Stimulated activated CD4-positive, alpha-beta T cell treated with anti-CD3 and anti-CD28 coated beads, Interleukin-1b, Interleukin-23, amount 100 ng/mL, for 4 hours (primary cell): ENCODE measurements around the gene NIT1.

ENCODE experiments used
- DNase-seq, 2 donors: peaks; one replicate each; pipeline ENCODE4 v3.0.0-alpha.2; 2020; ENCODE audit warnings: low read depth in 2 of 2

Gene NIT1, protein sequence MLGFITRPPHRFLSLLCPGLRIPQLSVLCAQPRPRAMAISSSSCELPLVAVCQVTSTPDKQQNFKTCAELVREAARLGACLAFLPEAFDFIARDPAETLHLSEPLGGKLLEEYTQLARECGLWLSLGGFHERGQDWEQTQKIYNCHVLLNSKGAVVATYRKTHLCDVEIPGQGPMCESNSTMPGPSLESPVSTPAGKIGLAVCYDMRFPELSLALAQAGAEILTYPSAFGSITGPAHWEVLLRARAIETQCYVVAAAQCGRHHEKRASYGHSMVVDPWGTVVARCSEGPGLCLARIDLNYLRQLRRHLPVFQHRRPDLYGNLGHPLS

DNA sequence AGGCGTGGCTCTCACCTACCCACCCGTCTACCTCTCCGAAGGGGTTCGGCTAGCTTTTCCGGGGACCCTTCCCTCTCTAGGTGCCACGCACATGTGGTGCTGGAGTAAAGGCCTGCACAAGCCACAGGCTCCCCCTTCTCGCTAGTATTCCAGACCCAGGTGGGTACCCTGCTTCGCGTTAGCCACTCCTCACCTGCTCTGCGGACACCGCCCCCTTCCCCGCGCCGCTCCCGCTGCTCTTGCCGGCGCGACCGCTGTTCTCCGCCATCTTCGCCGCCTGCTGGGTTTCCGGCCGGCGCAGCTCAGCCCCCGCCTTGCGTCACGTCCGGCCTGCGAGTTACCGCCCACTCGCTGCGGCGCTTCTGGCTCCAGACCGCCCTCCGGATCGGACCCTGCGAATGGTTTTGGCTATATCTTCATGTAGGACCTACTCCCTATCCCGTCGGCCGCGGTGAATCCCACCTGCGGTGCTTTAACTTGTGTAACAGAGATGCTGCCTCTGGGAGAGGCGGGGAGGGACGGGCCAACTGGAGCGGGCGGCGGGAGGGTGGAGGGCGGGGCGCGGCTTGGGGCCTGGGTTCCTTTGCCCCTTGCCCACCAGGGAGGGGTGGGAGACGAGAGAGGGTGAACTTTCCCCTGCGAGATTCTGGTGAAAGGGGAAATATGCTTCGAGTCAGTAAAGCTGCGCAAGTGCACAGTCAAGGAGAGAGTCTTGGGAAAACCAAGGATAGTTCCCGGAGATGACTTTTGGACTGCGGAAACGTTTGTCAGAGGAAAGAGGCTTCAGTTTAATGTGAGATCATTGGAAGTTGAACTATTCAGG is at the start of gene NIT1, which contains the start of gene PFDN2:
Gene NIT1 (plus strand): TSS at position 347 of the 823 bp plus-strand sequence. CDS start 72 bp downstream, at position 419.
Gene PFDN2 (minus strand): TSS at position 279 of the 823 bp plus-strand sequence. CDS start 11 bp downstream, at position 268.
- DNase-seq = peak; percentile 72 to 80

DNA sequence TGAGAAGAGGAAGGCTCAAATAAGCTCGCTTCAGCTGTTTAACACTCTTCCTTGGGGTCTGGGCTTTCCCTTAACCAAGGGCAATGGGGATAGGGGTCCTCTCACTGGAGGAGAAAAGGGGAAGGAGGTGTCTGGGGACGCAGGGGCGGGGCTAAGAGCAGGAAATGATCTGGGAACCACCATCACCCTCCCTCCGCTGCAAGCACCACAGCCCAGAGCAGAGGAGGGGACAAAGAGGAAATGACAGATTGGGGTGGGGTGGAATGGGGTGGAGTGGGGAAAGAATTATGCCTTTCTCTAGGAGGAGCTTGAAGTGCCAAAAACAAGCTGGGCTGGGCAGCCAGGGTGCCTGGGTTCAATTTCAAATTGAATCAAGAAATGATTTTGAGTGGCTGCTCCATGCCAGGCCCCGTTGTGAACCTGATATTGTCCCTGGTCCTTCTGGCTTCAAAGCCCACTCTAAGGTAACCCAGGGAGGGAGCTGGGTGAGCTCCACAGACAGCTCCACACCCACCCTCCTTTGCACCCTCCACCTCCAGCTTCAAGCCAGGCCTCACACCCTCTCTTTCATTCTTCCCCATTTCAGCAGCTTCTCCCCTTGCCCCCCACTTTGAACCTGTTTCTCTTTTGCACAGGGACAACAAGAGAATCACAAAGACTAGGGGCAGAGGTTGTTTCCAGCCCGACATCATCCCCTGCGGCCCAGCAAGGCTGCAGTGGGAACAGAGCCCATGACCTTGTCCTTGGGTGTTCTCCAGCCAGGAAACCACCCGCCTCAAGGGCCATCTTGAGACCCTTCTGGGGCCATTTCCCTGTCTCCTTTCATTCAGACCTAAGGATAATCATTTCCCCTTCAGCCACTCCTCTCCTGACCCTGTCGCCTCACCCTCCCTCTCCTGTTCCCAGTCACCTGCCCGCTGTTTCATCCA is 49.3 kb upstream of the NIT1 start:
- DNase-seq = peak; percentile 60 to 61

DNA sequence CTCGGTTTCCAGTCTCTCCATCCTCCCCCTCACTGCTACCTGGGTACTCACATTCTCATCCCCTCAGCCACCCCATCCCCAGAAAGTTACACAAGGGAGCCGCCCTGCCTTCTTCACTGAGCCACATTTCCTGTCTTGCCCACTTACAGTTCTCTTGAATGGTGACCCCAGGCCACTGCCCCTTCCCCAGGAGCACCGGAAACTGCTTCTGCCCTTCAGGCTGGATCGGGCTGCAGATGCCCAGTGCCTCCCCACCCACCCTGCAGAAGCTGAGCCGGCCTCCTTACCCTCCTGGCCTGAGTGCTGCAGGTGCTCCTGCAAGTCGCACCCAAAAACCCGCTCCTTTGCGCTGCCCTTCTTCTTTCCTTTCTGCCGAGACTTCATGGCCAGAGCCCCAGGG is 48.7 kb upstream of the NIT1 start:
- DNase-seq = peak in 1 of 2 donors; percentile 11

DNA sequence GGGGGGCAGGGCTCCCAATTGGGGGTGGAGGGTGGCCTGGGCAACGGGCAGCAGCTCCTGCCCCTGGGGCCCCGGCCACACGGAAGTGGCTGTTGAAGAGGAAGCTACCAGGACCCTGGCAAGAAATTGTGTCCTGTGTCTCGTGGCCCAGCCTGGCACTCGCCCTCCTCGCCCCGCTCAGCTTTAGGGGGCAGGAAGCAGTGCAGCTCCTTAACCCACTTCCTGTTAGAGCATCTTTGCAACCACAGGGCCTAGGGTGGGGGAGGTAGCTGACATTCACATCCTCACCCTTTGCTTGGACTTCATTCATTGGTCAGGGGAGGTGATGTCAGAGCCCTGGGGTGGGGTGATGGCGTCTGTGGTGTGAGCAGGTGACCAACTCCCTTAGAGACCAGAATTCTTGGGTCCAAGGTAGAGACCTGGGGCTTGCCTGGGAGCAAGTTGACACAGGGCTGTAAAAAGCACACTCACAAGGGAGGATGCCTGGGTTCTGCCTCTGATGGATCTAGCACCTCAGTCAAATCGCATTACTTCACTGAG is 48.1 kb upstream of the NIT1 start, which contains the start of gene ARHGAP30:
Gene ARHGAP30 (minus strand): TSS at position 161 of the 540 bp plus-strand sequence. CDS start 267 bp downstream, outside the sequence.
- peak; percentile 50 to 58 for DNase-seq

DNA sequence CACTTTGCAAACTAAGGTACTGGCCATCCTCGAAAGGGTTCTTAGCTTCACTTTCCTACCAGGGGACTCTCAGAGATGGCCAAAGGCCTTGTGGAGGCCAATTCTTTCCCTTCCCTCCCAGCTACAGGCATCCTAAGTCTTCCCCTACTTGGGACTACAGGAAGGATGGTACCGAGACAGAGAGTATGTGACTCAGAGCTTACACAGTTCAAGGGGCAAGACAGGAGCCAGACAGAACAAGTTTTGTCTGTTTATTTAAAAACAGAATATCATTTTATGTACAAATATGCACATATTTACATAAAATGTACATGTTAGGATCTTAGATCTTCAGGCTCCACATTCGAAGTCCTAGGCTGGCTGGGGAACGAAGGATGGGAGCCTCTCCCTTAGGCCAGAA is 47.1 kb upstream of the NIT1 start:
- no peak for DNase-seq

DNA sequence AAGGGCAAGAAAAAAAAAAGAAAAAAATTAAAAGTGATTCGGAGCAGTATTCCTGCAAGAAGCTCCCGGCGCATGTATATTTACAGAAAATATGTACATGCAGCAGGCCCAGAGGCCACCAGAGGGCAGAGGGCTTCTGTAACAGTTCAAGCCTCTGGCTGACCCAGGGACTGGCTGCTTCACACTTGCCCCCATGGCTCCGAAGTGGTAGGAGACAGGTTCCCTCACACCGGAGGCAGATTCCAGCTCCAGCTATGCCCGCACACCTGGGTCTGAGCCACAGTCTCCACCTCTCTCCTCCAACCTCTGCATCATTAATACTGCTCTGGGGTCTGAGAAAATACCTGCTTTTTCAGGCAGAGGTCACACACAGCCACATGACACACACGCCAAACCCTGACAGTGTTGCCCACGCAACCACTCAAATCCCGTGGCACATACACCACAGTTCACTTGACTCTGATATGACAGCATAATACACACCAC is 46.0 kb upstream of the NIT1 start:
- DNase-seq = peak in 1 of 2 donors; percentile 21

DNA sequence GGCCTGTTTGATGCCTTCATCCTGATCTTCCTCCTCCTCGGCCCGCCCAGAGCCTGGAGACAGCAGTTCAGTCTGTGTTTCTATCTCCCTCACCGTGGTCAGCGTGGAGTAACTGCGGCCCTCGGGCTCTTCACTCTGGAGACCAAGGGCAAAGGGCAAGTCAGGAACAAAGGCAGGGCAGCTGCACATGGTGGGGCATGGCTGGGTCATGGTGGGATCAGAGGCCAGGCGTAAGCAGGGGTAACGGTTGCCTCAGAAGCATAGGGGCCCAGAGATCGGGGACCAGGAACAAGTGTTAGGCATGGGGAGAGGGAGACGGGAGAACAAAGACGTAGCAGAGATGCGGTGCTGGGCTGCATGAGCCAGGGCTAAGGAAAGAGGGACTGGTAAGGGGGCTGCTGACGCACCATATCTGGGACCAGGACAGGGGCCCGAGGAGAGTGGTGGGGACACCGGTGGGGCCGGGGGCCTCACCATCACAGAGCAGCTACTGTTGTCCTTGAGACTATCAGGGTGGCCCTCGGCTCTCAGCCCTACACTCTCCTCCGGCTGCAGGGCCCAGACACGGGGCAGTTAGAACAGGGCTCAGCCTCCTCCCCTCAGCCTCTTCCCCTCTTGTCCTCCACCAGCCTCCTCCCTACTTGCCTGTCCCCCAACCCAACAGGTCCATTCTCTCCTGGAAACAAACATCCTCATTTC is 45.0 kb upstream of the NIT1 start:
- DNase-seq = no peak

DNA sequence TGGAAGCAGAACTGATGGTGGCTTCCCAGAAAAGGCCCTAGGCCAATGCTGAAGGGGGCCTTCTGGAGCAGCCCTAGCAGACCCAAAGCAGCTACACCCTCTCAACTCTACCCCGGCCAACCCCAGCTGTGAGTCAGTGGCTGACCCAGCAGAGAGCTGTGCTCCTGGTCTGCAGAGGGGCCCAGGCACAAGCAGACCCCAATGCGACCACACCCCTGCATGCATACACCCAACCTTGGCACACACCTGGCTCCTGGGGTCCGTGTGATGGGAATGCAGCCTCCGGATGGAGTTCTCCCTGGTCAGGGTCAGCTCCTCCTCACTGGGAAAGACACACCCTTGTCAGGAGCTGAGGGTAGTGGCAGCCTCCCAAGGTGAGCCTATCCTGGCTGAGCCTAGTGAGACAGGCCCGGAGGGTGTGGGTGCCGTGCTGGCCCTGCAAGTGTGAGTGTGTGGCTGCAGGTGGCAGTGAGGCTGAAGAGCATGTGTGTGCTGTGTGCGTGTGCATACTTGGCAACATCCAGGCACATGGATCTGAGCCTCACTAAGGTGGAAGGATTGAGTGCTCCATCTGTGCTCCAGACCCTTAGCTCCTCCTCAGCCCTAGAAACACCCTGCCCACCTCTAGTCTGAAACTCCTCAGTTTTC is 44.3 kb upstream of the NIT1 start:
- DNase-seq = no peak

DNA sequence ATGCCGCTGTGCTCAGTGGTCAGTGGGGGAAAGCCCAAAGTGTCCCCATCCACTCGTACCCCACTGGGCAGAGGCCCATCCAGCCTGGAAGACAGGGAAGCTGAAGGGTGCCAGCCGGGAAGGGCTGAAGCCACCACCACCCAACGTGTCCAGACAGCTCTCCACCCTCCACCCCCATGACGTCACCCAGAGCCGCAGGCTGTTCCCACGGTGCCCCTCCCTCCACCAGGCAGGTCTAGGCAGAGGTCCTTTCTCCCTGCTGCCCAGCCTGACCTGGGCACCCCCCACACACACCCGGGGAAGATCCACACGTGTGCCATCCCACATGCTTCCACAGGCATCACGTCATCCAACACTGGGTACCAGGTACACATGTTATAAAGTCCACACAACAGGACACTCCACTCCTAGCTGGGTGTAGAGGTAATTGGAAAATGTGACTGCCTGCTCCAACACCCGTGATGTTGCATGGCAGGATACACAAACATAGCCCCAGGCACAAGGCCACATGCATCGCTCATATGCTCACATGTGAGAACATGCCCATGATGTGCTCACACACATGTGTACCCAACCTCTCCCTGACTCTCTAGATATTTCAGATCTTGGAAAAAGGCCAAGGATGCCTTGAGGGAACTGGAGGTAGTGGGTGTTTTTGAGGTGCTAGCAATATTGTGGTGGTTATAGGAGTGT is 43.1 kb upstream of the NIT1 start:
- no peak for DNase-seq

DNA sequence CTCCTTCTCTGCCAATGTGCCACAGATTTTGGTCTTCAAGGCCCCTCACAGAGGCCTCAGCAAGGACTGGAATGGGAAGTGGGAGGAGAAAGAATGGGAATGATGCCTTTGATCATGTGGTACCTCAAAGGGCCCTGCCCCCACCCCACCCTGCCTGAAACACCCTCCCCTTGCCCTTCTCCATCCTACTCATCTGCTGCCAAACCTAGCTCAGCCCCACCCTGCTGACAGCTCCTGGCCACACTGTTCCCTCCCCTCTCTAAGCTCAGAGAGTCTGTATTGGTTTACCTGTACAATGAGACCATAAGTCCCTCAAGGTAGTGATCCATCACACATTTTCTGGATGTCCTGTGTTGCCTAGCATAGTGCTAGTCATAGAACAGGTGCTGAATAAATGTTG is 41.5 kb upstream of the NIT1 start:
- no peak for DNase-seq

DNA sequence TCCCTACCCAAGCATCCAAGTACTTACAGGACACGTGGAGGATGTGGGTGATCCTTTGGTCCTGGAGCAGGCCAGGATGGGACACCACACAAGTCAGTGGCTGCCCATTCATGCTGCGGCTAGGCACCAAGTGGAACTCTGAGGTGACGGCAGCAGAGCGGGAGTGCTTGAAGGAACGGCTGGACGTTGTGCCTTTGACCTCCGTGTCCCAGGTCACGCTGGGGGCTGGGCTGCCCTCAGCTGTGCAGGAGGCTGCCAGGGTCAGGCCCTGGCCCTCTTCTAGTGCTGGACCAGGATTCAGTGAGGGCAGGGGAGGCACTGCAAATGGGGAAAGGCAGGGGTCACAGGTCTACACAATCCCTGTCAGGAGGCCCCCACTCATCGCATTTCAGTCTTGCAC is 40.5 kb upstream of the NIT1 start:
- DNase-seq = no peak

DNA sequence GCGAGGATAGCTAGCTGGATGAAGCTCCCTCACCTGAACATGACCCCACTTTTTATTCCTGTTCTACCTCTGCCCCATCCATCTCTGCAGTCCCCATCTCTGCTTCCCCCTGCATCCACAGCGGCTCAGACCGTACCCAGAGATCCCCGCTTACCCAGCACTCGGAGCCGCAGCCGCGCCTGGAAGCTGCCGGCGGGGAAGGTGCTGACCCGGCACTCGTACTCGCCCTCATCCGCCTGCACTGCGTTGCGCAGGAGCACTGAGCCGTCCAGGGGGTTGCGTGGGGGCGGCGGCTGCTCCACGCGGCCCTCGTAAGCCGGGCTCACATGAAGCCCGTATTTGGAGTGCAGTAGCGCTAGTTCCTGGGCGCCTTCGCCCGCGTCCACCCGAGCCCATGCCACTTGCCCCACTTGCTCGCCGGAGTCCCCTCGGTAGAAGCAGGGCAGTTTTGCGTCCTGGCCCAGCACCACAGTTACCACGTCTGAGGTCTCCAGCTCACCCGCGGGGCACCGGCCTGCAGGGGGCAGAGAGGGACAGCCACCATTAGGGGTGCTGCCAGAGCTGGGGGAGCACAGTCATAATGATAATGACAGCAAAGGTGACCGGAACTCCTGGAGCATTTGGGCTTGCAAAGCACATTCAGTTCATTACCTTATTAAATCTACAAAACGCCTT is 38.3 kb upstream of the NIT1 start:
- DNase-seq = no peak

DNA sequence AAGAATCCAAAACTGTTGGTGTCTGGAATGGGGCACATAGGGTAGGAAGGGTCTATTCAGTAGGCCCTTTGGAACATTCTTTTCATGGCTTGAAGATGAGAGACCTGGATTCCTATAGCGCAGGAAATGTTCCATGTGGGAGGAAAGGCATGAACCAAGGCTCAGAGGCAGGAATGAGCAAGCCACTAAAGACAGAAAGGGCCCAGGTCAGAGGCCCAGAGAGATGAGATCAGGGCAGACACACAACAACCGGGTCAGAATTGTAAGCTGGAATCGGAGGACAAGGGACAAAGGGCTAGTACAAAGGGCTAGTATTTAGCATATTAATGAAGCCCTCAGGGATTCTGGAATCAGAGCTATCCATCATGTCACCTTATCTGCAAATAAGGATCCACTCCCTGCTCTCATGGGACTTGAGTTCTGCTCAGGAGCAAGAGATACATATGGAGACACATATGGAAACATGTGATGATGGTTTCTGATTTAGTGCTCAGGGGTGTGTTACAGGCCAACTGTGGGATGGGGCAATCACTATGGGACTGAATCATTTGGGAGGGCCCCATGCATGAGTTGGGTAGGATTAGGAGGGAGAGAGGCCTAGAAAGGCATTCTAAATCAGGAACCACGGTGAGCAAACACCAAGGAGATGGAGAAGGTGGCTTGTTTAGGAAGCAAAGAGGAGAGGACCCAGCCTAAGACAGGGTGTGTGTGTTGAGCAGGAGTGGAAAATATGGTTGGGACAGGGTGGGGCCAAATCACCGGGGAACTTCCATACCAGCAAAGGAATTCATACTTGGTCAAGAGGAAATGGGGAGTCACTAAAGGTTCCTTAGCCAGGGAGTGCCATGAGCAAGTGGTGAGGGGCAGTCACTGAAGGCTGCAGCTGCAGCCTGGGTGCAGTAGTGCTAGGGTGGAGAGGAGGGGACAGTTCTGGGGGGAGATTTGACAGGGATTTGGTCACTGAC is 37.2 kb upstream of the NIT1 start:
- DNase-seq = no peak

DNA sequence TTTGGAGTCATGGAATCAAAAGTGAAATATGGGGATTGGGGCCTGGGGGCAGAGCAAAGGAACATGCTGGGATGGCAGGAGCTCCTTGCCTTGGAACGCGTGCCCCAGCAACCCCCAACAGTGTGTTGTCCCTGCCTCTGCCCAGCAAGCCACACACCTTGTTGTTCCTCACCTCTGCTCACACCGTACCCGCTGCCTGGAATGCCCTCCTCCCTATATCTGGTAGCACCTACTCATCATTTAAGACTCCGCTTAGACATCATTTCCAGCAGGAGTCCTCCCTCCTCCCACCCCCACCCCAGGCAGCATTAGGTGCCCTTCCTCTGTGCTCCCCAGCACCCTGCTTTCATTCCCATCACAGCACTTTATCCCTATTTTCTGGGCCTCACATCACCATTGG is 36.4 kb upstream of the NIT1 start:
- DNase-seq = no peak

DNA sequence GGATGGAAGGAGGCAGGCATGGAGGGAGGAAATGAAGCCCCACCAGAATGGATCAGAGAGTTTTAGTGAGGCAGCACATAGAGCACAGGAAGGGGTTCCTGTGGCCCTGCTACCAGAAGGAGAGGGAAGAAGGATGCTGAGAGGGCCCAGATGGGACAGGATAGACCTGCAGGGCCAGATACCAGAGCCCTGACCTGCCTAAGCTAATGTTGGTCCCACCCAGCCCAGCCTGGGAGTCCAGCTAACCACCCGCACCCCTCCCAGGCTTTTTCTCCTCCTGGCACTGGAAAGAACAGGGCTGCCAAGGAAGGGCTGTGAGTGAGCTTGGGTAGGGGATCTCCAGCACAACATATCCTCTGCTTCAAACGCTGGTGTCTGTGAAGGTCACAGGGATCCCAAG is 35.4 kb upstream of the NIT1 start:
- no peak for DNase-seq

DNA sequence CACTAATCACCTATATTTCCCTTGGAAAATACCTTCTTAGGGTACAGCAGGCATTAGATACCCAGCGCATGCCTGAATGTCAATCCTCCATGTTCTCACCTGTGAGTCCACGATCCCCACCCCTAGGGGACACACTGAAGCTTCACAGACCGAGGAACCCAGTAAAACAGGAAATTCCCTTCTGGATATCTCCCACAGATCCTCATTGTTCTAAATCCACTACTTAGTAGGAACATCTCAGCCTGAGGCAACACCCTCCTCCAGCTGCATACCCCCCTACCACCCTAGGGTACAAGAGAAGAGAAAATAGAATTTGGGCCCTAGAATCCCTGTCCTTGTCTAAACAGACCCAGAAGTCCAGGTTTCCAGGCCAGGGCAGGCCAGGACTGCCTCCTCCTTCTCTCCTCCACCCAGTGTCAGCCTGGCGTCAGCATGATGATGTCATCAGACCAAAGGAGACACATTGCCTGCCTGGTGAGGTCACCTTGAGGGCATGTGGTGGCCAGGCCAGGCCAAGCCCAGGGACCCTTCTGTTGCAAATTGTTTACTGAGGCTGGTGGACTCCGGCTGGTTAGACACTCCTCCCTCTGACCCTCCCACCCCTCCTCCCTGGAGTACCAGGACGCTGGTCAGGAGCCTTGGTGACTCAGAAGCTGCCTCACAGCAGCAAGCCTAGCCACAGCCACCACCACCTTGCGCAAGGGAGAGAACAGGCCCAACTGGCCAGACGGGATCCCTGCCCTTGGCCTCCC is 34.7 kb upstream of the NIT1 start:
- DNase-seq = no peak
